Mucosa of rectum (tissue), 2 donors: ENCODE data around the gene NDUFB10.
"Not testable (repeated sequence)": the region's sequence is repeated elsewhere in the genome, so short reads cannot be mapped to it uniquely, and the experiment has no call there.

ENCODE experiments used
- H3K27ac ChIP-seq, 2 donors: one replicate each; pipeline ENCODE4 v1.7.0; 2013; ENCODE audit warnings: inconsistent platforms in 2 of 2, low read depth in 2 of 2, low read length in 2 of 2
- H3K27me3 ChIP-seq, 2 donors: one replicate each; pipeline ENCODE4 v1.7.0; 2013; ENCODE audit warnings: low read length in 2 of 2; ENCODE audit not compliant: control insufficient read depth in 2 of 2, insufficient read depth in 2 of 2
- H3K36me3 ChIP-seq, 2 donors: one replicate each; pipeline ENCODE4 v1.7.0; 2013; ENCODE audit warnings: low read length in 2 of 2; ENCODE audit not compliant: control insufficient read depth in 2 of 2, insufficient read depth in 2 of 2
- H3K4me1 ChIP-seq, 2 donors: one replicate each; pipeline ENCODE4 v1.7.0; 2013; ENCODE audit warnings: low read length in 2 of 2, mild to moderate bottlenecking in 1 of 2; ENCODE audit not compliant: control insufficient read depth in 2 of 2, insufficient read depth in 2 of 2
- H3K4me3 ChIP-seq, 2 donors: one replicate each; pipeline ENCODE4 v1.7.0; 2013; ENCODE audit warnings: low read length in 2 of 2
- H3K9ac ChIP-seq, 2 donors: one replicate each; pipeline ENCODE4 v1.7.0; 2013; ENCODE audit warnings: low read length in 2 of 2, low read depth in 1 of 2, mild to moderate bottlenecking in 1 of 2
- H3K9me3 ChIP-seq, 2 donors: one replicate each; pipeline ENCODE4 v1.7.0; 2013; ENCODE audit warnings: low read length in 2 of 2; ENCODE audit not compliant: control insufficient read depth in 2 of 2
- donor health status: healthy.
- donor health status: Normal muscosa, but diverticular disease.

NDUFB10 gene

GRCh38 chr16:1917056-1917664 is 42.2 kb upstream of the NDUFB10 start:
- Histone ChIP-seq H3K36me3 (no peaks in the 10 kb centered on the region), H3K4me3 (no peak overlapping the region), H3K9ac (no peak overlapping the region), H3K27ac (no peak overlapping the region), H3K27me3 (peaks cover 33 to 36% of the 10 kb centered on the region in 2 donors), H3K9me3 (no peaks in the 10 kb centered on the region), H3K4me1 (peaks cover 19 to 25% of the 10 kb centered on the region in 2 donors)

GRCh38 chr16:1917665-1918350 is 41.5 kb upstream of the NDUFB10 start:
- Histone ChIP-seq H3K9ac (no peak overlapping the region), H3K27me3 (peaks cover 33 to 36% of the 10 kb centered on the region in 2 donors), H3K4me3 (no peak overlapping the region), H3K9me3 (no peaks in the 10 kb centered on the region), H3K27ac (no peak overlapping the region), H3K4me1 (peaks cover 15 to 20% of the 10 kb centered on the region in 2 donors), H3K36me3 (no peaks in the 10 kb centered on the region)

GRCh38 chr16:1918351-1919326 is 40.7 kb upstream of the NDUFB10 start, which contains the start of gene HS3ST6:
HS3ST6 (minus strand) TSS chr16:1918415; CDS start chr16:1918323, 92 bp downstream.
- peaks cover 33 to 36% of the 10 kb centered on the region in 2 donors for H3K27me3 ChIP-seq
- no peaks in the 10 kb centered on the region for H3K9me3 ChIP-seq
- no peaks in the 10 kb centered on the region for H3K36me3 ChIP-seq
- H3K27ac ChIP-seq: no peak within 1 kb of the TSS
- H3K9ac ChIP-seq: no peak within 1 kb of the TSS
- no peak within 1 kb of the TSS for H3K4me3 ChIP-seq
- H3K4me1 ChIP-seq: peaks cover 16 to 17% of the 10 kb centered on the region in 2 donors

- H3K9ac ChIP-seq: no peak overlapping the region
- no peak overlapping the region for H3K4me3 ChIP-seq
- H3K27me3 ChIP-seq: peaks cover 33 to 34% of the 10 kb centered on the region in 2 donors
- no peaks in the 10 kb centered on the region for H3K9me3 ChIP-seq
- peaks cover 8 to 14% of the 10 kb centered on the region in 2 donors for H3K4me1 ChIP-seq
- no peaks in the 10 kb centered on the region for H3K36me3 ChIP-seq
- no peak overlapping the region for H3K27ac ChIP-seq
These were observed 39.9 kb upstream of the NDUFB10 start for GRCh38 chr16:1919327-1919998.

GRCh38 chr16:1920122-1920521 is 39.2 kb upstream of the NDUFB10 start:
- H3K4me1 ChIP-seq, H3K4me3 ChIP-seq, H3K9ac ChIP-seq, H3K27ac ChIP-seq, H3K36me3 ChIP-seq, H3K9me3 ChIP-seq: not testable (repeated sequence)
- peaks cover 31 to 33% of the 10 kb centered on the region in 2 donors for H3K27me3 ChIP-seq

GRCh38 chr16:1920727-1921171 is 38.6 kb upstream of the NDUFB10 start:
- peaks cover 31 to 33% of the 10 kb centered on the region in 2 donors for H3K27me3 ChIP-seq
- no peak overlapping the region for H3K27ac ChIP-seq
- no peaks in the 10 kb centered on the region for H3K9me3 ChIP-seq
- H3K36me3 ChIP-seq: no peaks in the 10 kb centered on the region
- H3K4me3 ChIP-seq: no peak overlapping the region
- peaks cover 8 to 10% of the 10 kb centered on the region in 2 donors for H3K4me1 ChIP-seq
- H3K9ac ChIP-seq: no peak overlapping the region

GRCh38 chr16:1922357-1922756 is 37.0 kb upstream of the NDUFB10 start:
- no peaks in the 10 kb centered on the region for H3K9me3 ChIP-seq
- no peak overlapping the region for H3K9ac ChIP-seq
- H3K4me1 ChIP-seq: peaks cover 8 to 10% of the 10 kb centered on the region in 2 donors
- H3K27me3 ChIP-seq: peaks cover 23 to 27% of the 10 kb centered on the region in 2 donors
- H3K27ac ChIP-seq: no peak overlapping the region
- no peak overlapping the region for H3K4me3 ChIP-seq
- no peaks in the 10 kb centered on the region for H3K36me3 ChIP-seq

GRCh38 chr16:1923299-1924034 is 35.9 kb upstream of the NDUFB10 start:
- peaks cover 19 to 24% of the 10 kb centered on the region in 2 donors for H3K27me3 ChIP-seq

GRCh38 chr16:1924095-1924494 is 35.2 kb upstream of the NDUFB10 start:
- H3K9ac ChIP-seq: no peak overlapping the region
- peaks cover 8 to 10% of the 10 kb centered on the region in 2 donors for H3K4me1 ChIP-seq
- H3K9me3 ChIP-seq: no peaks in the 10 kb centered on the region
- no peak overlapping the region for H3K27ac ChIP-seq
- peaks cover 19 to 20% of the 10 kb centered on the region in 2 donors for H3K27me3 ChIP-seq
- H3K36me3 ChIP-seq: no peaks in the 10 kb centered on the region
- H3K4me3 ChIP-seq: no peak overlapping the region

More at GRCh38 chr16:1923299-1924034, 35.9 kb upstream of the NDUFB10 start:
- Histone ChIP-seq H3K9ac (peak overlapping the region in 1 of 2 donors; percentile 14), H3K9me3 (no peaks in the 10 kb centered on the region), H3K4me1 (peaks cover 8 to 10% of the 10 kb centered on the region in 2 donors), H3K4me3 (no peak overlapping the region), H3K36me3 (no peaks in the 10 kb centered on the region), H3K27ac (no peak overlapping the region)
